LNCaP clone FGC (cell line): ENCODE measurements around the gene FOXI3.
"Not testable (repeated sequence)": the region's sequence is repeated elsewhere in the genome, so short reads cannot be mapped to it uniquely, and the experiment has no call there.

Experiments used
- DNase-seq: peaks from one replicate; pipeline ENCODE4 v3.0.0-alpha.2; 2011; ENCODE audit warnings: low read depth
- H3K4me3 ChIP-seq: 2 replicates; pipeline ENCODE4 v1.5.1; 2011; ENCODE audit warnings: mild to moderate bottlenecking, low read depth, low read length, control low read depth
- TF ChIP-seq, protein P1 (sequence below): IDR thresholded peaks from 2 replicates; pipeline ENCODE4 v1.5.1; 2012; ENCODE audit warnings: mild to moderate bottlenecking; ENCODE audit not compliant: control insufficient read depth, insufficient read depth; ENCODE audit errors: extremely low read depth

FOXI3 gene

DNA sequence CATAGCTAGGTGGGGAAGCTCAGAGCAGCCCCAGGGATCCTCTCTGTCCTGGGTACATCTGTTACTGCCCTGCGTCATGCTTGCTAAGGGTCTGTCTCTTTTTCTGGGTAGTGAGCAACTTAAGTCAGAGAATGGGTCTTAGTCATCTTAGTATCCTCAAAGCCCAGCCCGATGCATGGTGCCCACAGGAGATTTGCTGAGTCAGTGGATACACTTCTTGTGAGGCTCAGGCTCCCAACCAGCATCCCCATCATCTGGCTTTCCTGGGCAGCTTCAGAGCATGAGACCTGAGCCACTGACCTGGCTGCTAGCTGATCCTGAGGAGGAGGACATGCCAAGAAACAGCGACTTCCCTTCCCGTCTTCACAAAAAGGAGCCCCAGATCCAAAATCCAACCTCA, 10.0 kb downstream of the FOXI3 start:
- no peak for DNase-seq
- no peak overlapping the region for H3K4me3 ChIP-seq
- TF ChIP-seq, protein P1, sequence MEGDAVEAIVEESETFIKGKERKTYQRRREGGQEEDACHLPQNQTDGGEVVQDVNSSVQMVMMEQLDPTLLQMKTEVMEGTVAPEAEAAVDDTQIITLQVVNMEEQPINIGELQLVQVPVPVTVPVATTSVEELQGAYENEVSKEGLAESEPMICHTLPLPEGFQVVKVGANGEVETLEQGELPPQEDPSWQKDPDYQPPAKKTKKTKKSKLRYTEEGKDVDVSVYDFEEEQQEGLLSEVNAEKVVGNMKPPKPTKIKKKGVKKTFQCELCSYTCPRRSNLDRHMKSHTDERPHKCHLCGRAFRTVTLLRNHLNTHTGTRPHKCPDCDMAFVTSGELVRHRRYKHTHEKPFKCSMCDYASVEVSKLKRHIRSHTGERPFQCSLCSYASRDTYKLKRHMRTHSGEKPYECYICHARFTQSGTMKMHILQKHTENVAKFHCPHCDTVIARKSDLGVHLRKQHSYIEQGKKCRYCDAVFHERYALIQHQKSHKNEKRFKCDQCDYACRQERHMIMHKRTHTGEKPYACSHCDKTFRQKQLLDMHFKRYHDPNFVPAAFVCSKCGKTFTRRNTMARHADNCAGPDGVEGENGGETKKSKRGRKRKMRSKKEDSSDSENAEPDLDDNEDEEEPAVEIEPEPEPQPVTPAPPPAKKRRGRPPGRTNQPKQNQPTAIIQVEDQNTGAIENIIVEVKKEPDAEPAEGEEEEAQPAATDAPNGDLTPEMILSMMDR = no peak

DNA sequence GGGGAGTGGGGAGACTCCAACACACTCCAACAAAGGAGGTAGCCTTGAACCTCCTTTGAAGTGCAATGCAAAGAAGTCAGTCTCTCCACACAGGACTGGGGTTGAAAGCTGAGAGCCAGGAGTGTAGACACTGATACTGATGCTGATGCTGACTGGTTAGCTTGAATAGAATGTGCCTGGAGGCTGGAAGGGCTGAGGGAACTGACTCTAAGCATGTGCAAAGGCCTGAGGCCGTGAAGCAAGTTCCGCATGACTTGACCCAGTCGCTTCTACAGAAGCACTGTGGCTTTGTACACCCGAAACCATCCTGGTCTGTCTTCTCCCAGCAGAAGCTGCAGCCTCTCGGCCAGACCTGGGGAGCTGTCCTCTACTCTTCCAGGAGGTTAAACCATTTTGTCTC, 10.4 kb downstream of the FOXI3 start:
- TF ChIP-seq, protein P1 = no peak
- H3K4me3 ChIP-seq = no peak overlapping the region
- DNase-seq = no peak

- H3K4me3 ChIP-seq = no peak overlapping the region
- TF ChIP-seq, protein P1 = no peak
- DNase-seq = no peak
Observed at GRCh38 chr2:88437010-88437409, 15.5 kb downstream of the FOXI3 start.

GRCh38 chr2:88429929-88430328, 22.6 kb downstream of the FOXI3 start:
- DNase-seq = no peak

GRCh38 chr2:88423733-88424132, 28.8 kb downstream of the FOXI3 start:
- no peak overlapping the region for H3K4me3 ChIP-seq
- no peak for DNase-seq
- TF ChIP-seq, protein P1 = no peak

More at GRCh38 chr2:88429929-88430328, 22.6 kb downstream of the FOXI3 start:
- TF ChIP-seq, protein P1 = no peak
- H3K4me3 ChIP-seq = no peak overlapping the region

DNA sequence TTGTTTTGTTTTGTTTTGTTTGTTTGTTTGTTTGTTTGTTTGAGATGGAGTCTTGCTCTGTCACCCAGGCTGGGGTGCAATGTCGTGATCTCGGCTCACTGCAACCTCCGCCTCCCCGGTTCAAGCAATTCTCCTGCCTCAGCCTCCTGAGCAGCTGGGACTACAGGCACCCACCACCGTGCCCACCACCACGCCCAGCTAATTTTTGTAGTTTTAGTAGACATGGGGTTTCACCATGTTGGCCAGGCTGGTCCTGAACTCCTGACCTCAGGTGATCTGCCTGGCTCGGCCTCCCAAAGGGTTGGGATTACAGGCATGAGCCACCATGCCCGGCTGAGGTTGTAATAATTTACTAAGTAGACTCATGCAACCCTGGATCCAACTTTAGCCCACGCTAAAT, 33.4 kb downstream of the FOXI3 start:
- not testable (repeated sequence) for H3K4me3 ChIP-seq

DNA sequence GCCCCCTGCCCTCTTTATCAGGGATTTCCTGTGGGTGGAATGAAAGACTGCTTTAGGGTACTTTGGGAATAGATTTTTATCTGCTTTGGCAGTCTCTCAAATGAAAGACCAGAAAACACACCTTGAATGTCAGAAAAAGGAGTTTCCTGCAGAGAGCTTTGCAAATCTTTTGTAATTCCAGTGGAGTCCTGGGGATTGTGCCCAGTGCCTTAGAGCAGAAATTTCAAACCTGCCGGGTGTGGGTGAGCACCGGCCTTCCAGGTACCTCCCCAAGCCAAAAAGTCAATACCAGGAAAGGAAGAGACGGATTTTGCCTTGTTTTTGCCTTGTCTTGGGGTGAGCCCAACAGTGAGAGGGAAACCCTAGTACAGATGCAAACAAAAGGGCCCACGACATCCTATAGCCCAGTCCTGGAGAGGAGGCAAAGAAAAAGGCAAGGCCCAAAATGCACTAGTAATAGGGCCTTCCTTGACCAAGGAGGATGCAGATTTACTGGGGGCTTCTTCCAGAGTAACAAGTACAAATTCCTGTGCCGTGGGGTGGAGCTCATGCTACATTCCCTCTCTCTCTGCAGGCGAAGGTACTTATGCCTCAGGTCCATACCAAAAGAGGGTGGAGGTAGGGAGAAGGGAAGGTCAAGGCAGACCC, 36.4 kb downstream of the FOXI3 start:
- no peak overlapping the region for H3K4me3 ChIP-seq
- no peak for DNase-seq
- TF ChIP-seq, protein P1 = no peak

More for the DNA sequence above, 33.4 kb downstream of the FOXI3 start:
- DNase-seq = not testable (repeated sequence)

DNA sequence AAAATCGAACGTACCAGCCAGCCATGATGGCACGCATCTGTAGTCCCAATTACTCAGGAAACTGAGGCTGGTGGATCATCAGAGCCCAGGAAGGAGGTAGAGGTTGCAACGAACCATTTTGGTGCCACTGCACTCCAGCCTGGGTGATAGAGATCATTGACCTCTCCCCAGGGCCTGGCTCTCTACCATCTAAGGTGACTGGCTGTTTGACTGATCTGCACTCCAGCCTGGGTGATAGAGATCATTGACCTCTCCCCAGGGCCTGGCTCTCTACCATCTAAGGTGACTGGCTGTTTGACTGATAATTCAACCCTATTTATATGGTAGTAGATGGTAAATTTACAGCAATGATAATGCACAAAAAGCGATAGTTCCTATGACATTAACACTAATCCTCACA, 43.6 kb downstream of the FOXI3 start:
- DNase-seq, H3K4me3 ChIP-seq: not testable (repeated sequence)
